ENCODE results near the gene EPB41L1. TPM values are rescaled to one million over a fixed set of nuclear protein-coding genes. Genes with fewer than 3 reads are reported as not detected.

EPB41L1 gene
- total RNA-seq, 1 donor from 2014 or later: 43.1 TPM

DNA sequence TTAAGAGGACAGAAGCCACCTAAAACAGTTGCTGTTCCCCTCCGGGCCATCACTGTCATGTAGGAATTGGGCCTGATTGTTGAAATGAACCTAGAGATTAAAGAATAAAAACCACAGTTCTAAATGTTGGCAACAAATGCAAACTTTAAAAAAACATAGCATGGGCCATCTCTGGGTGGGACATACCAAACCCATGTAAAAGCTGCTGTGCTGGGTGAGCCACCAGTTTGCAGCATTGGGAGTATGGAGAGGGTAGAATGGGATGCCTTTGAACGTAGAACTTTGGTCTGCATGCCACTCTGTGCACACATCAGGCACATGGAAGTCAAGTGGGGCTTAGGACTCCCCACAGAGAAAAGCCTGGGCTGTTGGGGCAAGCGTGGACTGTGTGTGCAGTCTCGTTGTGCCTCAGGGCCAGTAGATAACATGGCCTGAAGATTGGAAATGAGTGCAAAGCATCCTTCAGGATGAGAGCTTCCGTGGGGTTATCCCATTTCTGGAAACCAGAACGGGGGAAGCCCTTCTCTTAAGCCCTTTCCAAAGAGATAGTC is 28.1 kb downstream of the EPB41L1 start:
- no peaks in the 10 kb centered on the region for H3K4me1 Mint-ChIP-seq
- no peaks in the 10 kb centered on the region for H3K9me3 Mint-ChIP-seq
- H3K27me3 Mint-ChIP-seq (ENCODE audit: low read depth): no peaks in the 10 kb centered on the region
- TF ChIP-seq, protein P1, sequence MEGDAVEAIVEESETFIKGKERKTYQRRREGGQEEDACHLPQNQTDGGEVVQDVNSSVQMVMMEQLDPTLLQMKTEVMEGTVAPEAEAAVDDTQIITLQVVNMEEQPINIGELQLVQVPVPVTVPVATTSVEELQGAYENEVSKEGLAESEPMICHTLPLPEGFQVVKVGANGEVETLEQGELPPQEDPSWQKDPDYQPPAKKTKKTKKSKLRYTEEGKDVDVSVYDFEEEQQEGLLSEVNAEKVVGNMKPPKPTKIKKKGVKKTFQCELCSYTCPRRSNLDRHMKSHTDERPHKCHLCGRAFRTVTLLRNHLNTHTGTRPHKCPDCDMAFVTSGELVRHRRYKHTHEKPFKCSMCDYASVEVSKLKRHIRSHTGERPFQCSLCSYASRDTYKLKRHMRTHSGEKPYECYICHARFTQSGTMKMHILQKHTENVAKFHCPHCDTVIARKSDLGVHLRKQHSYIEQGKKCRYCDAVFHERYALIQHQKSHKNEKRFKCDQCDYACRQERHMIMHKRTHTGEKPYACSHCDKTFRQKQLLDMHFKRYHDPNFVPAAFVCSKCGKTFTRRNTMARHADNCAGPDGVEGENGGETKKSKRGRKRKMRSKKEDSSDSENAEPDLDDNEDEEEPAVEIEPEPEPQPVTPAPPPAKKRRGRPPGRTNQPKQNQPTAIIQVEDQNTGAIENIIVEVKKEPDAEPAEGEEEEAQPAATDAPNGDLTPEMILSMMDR (IDR thresholded peaks at IDR 0.05; ENCODE audit: unreplicated experiment): no peak
- no peak for DNase-seq (ENCODE audit: low spot score in 2 of 2, unreplicated experiment in 2 of 2)
- H3K27ac Mint-ChIP-seq: no peak overlapping the region
- no peak overlapping the region for H3K4me3 Mint-ChIP-seq
- H3K36me3 Mint-ChIP-seq: peaks cover 4% of the 10 kb centered on the region

DNA sequence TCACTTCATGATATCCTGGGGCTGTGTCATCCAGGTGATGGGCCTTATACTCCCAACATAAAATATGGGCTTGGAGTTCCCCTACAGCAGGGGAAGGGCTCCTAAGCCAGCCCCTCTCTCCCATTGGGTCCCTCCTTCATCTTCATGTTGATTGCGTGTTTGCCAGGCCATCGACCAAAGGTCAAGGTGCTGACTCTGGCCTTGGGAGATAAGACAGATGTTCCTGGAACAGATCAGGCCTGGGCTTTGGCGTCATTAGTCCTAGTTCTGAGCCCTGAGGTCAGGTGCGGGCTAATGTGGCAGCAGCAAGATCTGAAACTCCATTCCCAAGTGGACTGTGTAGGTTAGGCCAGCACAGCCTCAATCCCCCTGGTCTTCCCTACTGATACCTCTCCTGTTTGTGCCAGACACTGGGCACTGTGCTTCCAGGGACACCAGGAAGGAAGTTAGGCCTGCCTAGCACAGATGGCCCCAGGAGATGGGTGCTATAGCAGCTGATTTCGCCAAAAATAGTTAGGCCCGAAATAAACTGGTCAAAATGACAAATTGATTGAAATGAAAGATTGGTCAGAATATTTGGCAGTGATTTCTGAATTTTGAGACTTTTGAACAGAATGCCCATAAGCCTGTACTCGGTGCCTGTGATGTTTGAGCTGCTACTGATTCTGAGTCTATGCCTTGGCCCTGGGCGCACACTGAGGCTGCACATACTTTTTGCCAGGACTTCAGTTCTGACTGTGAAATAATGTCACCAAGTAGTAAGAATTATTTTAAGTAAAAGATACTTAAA is 28.8 kb downstream of the EPB41L1 start:
- H3K27me3 Mint-ChIP-seq (ENCODE audit: low read depth): no peaks in the 10 kb centered on the region

DNA sequence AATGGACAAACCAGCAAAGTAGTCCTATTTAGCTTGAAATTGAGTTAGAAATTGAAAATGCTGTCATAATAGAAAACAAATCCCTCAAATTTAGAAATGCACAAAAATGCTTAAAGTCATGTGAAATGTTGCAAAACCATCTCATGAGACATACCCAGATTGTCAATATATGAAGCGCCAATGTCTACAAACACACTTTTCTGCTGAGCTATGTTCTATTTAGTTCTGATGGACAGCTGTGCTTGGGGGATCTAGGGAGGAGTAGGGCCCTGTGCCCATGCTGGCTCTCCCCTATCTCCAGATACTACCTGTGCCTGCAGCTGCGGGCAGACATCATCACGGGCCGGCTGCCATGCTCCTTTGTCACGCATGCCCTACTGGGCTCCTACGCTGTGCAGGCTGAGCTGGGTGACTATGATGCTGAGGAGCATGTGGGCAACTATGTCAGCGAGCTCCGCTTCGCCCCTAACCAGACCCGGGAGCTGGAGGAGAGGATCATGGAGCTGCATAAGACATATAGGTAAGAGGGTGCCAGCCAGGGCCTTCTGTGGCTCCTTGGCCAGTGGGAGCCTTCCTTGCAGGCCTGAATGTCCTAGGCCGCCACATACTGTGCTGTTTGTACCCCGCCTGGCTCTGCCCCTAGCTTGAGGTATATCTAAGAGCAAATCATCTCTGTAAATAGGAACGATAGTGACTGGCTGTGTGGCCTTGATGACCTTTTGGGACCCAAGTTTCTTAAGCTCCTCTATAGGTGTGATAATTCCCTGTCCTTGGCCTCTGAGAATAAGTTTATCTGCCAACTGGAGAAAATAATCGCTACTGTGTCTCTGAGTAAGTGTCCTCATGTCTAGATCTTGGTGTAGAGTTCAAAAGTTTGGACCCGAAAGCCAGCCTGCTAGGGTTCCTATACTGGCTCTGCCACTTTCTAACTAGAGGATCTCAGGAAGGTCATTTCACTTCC is 30.6 kb downstream of the EPB41L1 start:
- peaks cover 12% of the 10 kb centered on the region for H3K36me3 Mint-ChIP-seq
- H3K27me3 Mint-ChIP-seq (ENCODE audit: low read depth): no peaks in the 10 kb centered on the region
- no peaks in the 10 kb centered on the region for H3K4me1 Mint-ChIP-seq
- TF ChIP-seq, protein P1 (IDR thresholded peaks at IDR 0.05; ENCODE audit: unreplicated experiment): no peak
- H3K27ac Mint-ChIP-seq: no peak overlapping the region
- no peak overlapping the region for H3K4me3 Mint-ChIP-seq
- no peaks in the 10 kb centered on the region for H3K9me3 Mint-ChIP-seq
- no peak for DNase-seq (ENCODE audit: low spot score in 2 of 2, unreplicated experiment in 2 of 2)

More for the DNA sequence above, 28.8 kb downstream of the EPB41L1 start:
- DNase-seq (ENCODE audit: low spot score in 2 of 2, unreplicated experiment in 2 of 2): no peak
- Mint-ChIP-seq H3K4me1 (no peaks in the 10 kb centered on the region), H3K4me3 (no peak overlapping the region), H3K36me3 (peaks cover 4% of the 10 kb centered on the region), H3K27ac (no peak overlapping the region), H3K9me3 (no peaks in the 10 kb centered on the region)
- TF ChIP-seq, protein P1 (IDR thresholded peaks at IDR 0.05; ENCODE audit: unreplicated experiment): no peak

DNA sequence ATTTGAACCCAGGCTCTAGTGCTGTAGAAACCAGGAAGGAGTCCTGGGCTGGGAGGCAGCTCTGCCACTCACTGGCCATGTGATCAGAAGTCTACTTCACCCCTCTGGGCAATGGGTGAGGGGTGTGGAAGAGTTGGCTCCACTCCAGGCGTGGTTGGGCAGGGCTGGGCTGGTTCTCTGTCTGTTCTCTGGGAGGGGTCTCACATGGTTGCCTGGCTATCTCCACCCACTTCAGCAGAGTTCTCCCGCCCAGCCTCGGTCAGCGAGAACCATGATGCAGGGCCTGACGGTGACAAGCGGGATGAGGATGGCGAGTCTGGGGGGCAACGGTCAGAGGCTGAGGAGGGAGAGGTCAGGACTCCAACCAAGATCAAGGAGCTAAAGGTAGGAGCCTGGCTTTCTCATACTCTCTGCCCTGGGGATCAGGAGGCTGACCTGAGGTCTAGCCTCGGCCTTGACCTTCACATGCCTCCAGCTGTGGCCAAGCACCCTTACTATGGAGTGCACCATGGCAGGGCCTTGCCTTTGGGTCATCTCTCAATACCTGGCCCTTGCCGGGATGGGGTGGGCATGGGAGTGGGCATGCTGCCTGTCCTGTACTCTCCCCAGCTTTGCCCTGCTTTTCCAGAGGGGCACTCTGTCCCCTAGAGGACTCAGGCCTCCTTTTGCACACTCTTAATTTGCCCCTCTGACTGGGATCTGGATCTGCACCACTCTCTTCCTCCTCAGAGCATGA is 39.6 kb downstream of the EPB41L1 start:
- H3K4me1 Mint-ChIP-seq: no peaks in the 10 kb centered on the region
- no peaks in the 10 kb centered on the region for H3K9me3 Mint-ChIP-seq
- no peak for DNase-seq (ENCODE audit: low spot score in 2 of 2, unreplicated experiment in 2 of 2)
- no peaks in the 10 kb centered on the region for H3K27me3 Mint-ChIP-seq (ENCODE audit: low read depth)
- TF ChIP-seq, protein P1 (IDR thresholded peaks at IDR 0.05; ENCODE audit: unreplicated experiment): no peak
- H3K27ac Mint-ChIP-seq: no peak overlapping the region
- peaks cover 27% of the 10 kb centered on the region for H3K36me3 Mint-ChIP-seq
- no peak overlapping the region for H3K4me3 Mint-ChIP-seq

DNA sequence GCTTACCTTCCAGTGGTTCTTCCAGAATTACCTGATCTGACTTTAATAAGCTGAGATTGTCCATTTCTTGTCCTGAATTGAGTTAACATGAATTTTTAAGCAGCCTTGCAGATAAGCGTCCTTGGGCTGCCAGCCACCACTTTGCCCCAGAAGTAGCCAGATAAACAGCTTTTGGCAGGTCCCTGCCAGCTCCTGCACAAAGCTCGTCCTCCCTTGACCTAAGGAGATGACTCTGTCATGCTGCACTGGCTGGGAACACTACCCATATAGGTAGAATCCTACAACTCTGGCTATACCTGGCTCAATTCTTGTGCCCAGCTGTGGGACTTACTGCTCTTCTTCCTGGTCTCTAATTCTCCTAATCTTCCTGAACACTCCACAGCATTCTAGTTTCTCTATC is 42.1 kb downstream of the EPB41L1 start:
- Mint-ChIP-seq H3K4me3 (no peak overlapping the region), H3K4me1 (no peaks in the 10 kb centered on the region), H3K9me3 (no peaks in the 10 kb centered on the region), H3K36me3 (peaks cover 19% of the 10 kb centered on the region), H3K27ac (no peak overlapping the region), H3K27me3 (ENCODE audit: low read depth) (no peaks in the 10 kb centered on the region)
- no peak for DNase-seq (ENCODE audit: low spot score in 2 of 2, unreplicated experiment in 2 of 2)
- TF ChIP-seq, protein P1 (IDR thresholded peaks at IDR 0.05; ENCODE audit: unreplicated experiment): no peak

Data from mesothelial cell of epicardium (in vitro differentiated cells).